HG03460 (cell line): Measurements from ENCODE around the gene PDLIM7.

Source experiments
- ATAC-seq: cut with Tn5 transposase; IDR thresholded peaks from one replicate; pipeline ENCODE4 v1.9.1; 2021; ENCODE audit not compliant: unreplicated experiment

PDLIM7 gene

DNA sequence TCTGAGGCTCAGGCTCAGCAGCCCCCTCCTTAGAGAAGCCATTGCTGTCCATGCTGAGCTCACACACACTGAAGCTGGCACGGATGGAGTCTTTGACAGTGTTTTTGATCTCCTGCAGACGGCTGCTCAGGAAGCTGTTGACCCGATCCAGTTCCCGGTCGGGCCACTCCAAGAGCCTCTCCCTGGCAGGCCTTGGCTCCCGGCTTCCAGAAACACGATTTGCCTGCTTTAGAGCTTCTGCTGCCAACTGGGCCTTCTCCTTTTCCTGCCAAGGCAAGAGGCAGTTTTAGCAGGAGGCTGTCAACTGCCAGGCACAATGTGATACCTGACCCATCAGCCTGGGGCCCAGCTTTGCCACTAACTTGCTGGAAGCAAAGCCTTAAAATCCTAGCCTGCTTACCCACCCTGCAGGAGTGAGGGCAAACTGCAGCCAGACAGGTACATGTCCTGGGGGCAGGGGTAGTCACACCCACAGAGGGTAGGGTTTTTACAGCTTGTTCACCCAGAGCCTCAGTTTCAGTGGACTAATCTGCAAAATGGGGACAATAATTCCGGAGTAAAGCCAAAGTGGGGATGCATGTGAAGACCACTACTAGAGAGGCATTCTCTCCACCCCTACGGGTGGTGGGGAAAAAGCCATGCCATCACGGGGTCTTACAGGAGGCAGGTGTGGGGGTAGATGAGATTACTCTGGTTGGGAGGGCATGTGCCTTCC is 27.7 kb upstream of the PDLIM7 start:
- ATAC-seq: no peak

DNA sequence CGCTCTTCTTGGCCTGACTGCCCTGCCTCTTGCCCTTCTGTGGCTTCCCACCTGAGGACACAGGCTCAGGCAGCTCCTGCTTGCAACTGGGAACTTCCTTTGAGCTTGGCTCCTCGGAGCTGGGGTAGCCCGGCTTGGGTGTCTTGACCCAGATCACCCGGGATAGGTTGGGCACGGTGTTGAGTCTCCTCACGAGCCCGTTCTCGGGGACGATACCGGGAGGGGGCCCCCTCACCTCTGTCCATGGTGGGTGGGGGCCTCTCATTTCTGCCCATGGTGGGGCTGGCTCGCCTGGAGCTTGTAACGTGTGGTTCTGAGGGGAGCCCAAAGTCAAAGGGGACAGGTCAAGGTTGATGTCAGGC is 27.1 kb upstream of the PDLIM7 start:
- no peak for ATAC-seq

DNA sequence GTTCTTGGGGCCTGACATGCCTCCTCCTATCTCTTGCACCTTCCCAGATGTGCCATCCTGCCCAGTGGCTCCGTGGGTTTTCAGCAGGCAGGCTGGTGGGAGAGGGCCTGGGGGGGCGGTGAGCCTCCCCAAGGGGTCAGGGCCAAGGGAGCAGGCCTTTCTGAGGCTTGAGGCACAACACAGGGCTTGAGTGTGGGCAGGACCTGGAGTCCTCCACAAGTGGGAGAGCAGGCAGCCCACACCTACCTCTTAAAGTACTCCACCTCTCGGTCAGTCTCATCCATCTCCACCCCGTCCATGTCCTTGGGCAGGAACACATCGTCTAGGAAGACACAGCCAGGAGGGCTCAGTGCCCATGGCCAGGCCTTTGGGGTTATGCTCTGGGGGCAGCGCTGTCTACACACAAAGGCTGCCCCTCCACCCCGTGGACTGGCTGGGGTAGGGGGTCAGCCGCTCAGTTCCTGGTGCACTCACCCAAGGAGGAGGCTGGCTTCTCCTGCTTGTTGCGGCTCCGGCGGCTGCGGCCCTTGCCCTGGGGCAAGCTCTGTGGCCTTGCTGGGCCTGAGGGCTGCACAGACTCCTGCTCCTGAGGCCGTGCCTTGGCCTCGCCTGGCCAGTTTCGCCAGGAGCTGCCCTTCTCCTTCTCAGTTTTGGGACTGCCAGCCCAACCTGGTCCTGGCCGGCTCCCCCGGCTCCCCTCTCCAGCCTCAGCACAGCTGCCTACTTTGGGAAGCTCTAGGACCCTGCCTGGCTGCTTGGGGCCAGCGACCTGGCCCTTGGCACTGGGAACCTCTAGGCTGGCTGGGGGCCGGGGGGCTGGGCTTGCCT is 26.5 kb upstream of the PDLIM7 start:
- ATAC-seq: no peak

DNA sequence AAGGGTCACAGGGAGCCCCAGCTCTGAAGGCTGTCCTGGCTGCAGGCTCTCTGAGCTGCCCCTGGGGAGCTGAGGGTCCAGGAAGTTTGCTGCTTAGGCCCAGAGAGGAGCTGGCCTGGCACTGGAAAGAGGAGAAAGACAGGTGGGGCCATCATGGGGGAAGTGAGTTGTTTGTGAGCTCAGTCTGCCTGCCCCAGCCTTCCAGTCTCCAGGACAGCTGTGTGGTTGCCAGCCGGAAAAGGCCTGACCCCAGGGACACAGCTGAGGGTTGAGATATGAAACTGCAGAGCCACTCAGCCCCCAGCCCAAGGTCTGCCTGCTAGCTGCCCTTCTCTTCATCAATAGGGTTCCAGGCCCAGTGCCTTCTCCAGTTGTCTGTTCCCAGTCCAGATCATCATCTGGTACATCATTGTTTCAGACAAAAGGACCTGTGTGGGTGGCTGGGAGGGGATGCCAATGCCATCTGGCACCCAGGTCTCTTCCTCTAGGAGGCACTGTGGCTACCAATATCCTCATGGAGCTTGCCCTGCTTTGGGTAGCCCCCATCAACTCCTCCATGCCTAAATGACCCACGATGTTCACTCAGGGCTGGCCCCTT is 23.6 kb upstream of the PDLIM7 start:
- ATAC-seq: no peak

DNA sequence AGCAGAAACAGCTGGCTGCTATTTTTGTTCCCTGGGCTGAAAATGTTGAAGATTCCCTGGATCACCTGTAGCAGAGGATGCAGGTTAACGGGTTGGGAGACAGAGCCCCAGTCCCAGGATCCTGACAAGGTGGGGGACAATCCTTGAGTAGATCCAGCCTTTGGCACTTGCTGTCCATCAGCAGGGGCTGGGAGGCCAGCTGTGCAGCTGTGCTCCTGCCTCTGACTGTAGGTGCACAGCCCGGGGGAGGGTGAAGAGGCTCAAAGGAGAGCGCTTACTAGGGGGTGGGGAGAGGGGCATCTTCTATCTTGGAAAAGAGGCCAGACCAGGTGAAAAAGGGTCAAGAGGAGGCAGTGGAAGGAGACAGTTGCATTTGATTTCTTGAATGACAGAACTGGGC is 22.9 kb upstream of the PDLIM7 start:
- ATAC-seq: no peak

DNA sequence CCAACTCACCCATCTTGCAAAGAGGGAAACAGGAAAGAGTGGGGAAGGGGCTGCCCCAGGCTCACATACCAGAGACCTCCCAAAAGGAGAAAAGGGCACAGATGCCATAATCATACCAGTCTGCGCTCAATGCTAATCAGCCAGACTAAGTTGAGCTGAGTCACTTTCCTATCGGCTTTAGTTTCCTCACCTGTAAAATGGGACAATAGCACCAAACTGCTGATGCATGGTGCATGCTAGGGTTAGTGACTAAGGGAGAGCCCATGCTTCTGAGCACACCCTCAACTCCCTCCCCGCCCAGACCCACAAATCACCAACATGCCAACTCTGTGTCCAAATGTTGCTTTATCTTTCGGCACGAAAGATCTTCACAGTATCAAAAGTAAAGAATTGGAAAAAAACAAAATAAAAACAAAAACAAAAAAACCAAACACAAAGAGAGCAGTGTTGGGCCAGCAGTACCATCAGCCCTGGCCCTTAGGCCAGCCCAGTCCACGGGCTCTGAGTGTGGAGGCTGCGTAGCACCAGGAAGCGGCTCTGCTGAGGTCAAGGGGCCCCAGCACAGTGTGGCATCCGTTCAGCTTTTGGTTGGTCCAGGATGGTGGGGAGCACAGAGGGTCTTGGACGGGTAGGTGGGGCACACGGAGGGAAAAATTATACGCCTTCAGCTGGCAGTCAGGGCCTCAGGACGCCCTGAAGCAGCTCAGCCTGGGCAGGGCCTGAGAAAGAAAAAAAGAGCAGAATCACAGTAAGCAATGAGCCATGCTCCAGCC is 22.2 kb upstream of the PDLIM7 start:
- no peak for ATAC-seq

DNA sequence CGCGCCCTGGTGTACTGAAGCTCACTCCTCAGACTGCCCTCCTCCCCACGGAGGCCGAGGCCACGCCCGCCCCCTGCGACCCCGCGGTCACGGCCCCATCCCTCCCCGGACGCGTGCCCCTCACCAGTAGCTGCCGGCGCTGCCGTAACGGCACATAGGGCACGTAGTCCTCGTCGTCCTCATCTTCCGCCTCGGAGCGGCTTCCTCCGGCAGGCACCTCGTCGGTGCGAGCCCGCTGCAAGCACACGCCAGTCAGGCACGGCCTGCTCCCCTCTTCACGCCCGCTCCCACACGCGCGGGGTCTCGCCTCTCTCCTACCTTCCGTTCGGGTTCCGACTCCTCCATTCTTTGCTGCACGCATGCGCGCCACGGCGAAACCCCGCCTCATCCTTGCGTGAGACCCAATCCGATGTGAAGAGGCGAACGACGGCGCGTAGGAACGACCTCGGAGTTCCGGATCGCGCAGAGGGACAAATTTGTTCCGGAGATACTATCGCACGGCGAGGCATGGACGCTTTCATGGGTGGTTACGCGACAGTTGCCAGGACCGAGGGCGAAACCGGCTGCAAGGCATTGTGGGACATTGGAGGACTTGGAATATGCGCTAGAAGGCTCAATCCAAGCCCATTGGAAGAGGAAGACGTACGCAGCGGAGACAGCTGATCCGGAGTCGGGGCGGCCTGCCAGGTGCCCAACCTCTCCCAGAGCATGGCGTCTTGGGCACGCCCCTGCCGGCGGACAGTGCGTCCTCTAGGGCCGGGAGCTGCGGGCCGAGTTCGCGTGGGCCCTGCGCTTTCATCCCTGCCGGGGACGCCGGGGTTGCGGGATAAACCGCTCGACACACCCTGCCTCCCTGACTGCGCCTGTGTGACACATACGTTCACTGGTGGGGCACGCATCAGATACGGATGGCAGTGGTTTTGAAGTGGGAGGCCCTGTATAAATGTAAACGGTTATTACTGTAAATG is 19.5 kb upstream of the PDLIM7 start, which contains the start of gene DDX41:
DDX41 (minus strand) TSS at position 361 of the 968 bp plus-strand sequence; CDS start at position 345, 16 bp downstream.
- ATAC-seq: peak; percentile 77

DNA sequence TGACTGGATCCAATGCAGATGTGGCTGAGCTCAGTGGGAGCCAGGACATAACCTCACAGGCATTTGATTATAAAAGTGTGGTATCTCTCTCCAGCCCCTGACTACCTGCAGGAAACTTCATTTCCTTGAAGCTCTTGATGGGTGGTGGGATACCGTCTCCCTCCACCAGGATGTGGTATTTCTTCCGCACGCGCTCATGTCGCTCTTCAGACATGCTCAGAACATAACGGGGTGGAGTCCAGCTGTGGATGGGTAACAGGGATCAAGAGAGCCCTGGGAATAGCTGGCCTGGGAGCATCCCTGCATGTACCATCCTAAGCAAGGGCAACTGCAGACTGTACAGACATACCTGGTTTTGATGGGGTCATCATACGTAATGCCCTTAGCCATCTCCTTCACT is 18.2 kb upstream of the PDLIM7 start:
- no peak for ATAC-seq

DNA sequence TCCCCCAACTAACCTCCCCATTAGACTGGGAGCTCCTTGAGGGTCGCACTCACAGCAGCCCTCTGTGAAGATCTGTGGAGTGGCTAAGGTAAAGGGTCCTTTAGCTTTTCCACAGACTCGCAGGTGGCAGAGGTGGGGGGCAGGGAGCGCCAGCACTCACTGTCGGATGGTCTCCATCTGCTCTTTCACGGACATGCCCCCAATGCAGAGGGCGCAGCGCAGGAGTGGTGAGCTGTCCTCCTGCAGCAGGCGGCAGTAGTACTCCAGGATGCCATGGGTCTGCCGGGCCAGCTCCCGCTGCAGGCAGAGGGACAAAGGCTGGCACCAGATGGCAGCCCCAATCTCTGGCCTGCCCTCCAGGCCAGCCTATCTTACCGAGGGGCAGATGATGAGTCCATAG is 17.1 kb upstream of the PDLIM7 start:
- no peak for ATAC-seq

DNA sequence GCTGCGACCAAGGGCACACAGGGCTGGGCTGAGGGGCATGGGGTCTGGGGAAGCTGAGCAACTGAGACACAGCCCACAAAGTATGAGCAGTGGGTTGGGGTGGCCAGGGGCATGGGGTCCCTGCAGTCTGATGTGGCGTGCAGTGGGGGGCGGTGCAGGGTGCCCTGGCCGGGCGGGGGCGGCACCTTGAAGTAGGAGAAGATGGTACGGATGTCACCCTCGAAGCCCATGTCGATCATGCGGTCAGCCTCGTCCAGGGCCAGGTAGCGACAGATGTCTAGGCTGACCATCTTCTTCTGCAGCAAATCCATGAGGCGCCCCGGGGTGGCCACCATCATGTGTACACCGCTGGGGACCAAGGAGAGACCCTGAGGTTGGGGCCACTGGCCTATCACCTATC is 16.1 kb upstream of the PDLIM7 start:
- ATAC-seq: no peak

DNA sequence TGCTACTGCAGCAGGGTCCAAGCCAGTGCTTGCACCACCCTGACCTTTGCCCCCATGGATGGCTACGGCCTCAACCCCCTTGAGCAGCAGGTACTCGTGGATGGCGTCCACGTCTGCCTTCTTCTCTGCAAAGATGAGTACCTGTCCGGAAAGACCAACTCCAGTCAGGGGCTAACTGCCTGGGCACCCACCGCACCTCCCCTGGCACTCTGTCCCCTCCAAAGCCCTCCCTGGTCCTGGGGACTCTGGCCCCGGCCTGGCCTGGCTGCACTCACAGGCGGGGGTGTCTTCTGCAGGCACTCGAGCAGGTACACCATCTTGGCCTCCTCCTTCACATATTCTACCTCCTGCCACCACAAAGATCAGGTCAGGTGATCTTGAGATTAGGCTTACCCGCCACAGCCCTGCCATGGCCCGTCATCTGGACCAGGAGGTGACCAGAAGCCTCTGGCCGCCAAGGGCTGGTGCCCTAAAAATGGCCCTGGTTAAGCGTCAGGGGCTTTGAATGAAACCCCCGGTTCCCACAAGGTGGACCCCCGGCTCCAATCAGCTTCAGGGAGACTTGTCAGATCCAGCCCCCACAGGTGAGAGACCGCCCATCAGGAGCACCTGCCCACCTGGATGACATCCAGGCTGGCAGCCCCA is 15.5 kb upstream of the PDLIM7 start:
- no peak for ATAC-seq

DNA sequence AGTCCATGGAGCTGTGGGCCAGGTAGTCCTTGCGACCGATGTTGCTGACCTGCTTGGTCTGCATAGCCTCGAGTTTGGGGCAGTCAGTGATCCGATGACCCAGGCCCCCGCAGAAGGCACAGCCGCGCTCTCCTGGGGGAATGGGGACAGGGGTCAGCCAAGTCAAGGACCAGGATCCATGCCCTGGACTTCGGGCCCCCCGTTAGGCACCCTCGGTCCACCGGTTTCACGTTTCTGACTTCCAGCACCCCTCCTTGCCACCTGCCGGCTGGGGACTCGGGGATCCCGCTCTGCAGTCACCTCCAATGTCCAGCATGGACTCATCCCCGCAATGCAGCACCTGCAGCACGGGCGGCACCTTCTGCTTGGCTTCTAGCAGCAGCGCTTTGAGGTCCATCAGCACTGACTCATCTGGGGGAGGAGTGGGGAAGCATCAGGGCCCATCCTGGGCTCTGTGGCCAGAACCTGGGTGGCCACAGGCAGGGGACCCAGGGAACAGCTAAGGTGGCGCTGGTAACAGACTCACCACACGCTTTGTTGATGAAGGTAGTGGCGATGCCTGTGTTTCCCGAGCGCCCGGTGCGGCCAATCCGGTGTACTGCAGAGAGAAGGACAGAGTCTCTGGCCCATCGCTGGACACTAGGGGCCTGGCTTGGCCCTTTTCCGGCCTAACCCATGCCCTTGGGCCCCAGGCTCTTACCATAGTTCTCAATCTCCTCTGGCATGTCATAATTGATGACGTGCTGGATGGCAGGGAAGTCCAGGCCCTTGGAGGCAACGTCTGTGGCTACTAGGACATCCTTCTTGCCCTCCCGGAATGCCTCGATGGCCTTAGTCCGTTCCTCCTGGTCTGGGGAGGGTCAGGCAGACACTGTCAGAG is 14.6 kb upstream of the PDLIM7 start:
- no peak for ATAC-seq

DNA sequence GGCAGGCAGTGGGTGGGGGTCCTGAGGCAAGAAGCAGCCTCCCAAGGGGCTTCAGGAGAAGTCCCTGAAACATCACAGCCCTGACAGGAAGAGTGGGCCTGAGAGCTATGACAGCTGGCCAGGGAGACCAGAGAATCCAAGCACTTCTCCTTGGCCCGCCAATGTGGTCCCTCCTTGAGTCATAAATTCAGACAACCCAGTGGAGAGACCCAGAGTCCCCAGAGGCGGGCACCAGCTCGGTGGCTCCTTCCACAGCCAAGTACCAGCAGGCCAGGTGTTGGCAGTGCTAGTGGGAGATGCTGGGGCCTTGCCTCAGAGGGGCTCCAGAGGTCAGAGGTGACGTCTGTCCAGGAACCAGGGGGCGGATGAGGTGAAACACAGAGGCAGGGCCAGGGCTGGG is 13.8 kb upstream of the PDLIM7 start:
- no peak for ATAC-seq

DNA sequence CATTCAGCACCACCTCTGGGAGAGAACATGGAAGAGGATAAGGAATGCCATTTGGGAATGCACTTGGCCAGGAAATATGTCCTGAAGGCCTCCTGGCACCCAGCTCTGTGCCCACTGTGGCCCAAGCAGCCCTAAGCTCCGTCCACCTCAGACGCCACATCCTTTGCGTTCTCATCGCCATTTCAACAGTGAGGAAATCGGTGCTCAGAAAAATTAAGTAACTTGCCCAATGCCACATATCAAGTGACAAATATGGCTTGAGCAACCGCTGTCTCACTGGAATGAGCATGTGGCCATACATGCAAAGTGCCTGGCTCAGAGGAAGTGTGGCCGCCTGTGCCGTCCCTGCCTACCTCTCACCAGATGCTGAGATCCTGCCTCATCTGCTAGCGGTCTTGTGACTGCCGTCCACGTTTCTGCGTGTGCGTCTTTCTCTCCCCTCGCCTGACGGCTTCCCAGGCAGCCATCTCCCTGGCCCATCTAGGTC is 13.2 kb upstream of the PDLIM7 start:
- peak; percentile 47 for ATAC-seq

DNA sequence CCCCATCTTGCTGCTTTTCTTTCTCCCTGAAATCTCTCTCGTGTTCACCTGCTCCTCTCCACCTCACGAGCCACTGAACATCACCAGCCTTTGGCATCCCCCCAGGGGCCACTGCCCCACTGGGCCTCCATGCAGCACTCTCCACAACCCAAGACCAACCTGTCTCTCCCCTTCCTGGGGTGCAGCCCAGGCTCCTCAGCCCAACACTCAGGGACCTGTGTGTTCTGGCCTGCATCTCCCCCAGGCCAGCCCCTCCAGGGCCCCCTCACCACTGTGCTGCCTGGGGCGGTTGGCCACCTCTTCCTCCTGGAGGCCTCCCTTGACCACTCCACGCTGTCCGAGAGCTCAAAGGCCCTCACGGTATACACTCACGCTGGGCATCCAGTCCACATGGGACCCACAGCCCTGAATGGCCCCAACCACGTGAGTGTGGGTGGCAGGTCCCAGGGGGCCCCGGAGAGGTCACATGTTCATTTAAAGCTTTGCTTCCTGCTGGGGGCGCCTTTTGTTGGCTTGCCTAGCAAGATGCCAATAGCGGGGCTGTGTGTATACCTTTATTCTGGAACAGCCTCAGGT is 12.7 kb upstream of the PDLIM7 start:
- ATAC-seq: peak; percentile 39

DNA sequence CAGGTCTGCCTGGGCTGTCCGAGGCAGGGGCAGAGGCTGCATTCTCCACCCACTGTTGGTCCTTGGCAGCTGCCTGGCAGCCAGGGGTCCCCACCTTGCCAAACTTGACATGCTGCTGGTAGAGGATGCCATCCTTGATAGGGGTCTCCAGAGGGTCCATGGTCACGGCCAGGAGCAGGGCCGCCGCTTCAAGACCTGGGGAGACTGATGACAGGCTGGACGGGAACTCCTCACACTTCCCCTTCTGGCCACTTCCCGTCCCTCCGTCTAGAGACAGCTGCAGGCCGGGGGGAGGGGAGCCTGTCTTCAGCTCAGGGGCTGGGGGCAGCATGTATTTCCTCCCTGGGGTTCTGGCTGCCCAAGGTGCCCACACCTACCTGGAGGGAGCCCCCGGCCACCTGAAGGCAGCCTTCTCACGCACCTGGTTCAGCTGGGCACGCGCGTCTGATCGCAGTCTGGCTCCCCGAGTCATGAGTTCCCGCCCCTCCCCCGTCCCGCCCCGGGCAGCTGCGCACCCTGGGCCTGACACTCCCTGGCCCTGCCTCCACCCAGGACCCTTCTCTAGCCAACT is 12.1 kb upstream of the PDLIM7 start, which contains the start of gene DOK3:
DOK3 (minus strand) TSS at position 446 of the 571 bp plus-strand sequence; CDS start at position 160, 286 bp downstream.
- ATAC-seq: peak; percentile 33

DNA sequence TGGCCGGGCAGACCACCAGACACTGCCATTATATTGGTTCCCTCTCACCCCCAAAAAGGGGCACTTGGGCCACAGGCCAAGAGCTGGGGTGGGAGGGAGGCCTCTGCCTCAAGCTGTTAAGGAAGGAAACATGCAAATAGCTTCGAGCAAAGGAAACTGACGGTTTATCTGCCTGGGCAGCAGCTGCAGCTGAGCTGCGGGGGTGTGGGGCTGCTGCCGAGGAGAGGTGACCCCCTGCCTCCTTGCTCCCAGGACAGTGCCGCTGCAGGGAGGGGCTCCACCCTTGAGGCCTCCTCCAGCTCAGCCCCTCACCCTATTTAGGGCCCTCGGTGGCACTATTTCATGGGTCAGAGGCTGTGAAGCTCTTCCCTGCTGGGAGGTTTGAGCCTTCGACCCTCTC is 11.4 kb upstream of the PDLIM7 start:
- ATAC-seq: peak; percentile 33

DNA sequence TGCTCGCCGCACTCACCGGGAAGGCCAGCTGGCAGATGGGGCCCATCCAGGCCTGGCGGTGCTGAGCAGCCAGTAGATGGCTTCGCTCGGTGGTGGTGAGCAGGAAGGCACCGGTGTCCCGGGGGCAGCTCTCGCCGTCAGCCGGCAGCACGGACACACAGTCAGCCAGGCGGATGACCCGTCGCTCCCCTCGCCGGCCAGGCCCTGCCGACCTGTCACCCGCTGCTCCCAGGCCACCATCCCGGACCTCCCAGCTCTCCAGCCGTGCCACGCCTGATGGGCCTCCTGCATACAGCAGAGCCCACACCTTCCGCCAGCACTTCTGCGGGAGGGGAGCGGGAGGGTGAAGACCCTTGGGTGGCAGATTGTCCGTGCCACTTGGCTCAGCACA is 10.8 kb upstream of the PDLIM7 start:
- ATAC-seq: no peak
